GM12874 (cell line): ENCODE measurements around the gene LYPD4.

Source experiments
- TF ChIP-seq, protein P1 (sequence below): IDR thresholded peaks from 2 replicates; pipeline ENCODE4 v1.5.1; 2011; ENCODE audit warnings: low read depth, mild to moderate bottlenecking, control low read depth, low read length, moderate library complexity; ENCODE audit not compliant: insufficient read depth

The LYPD4 gene

DNA sequence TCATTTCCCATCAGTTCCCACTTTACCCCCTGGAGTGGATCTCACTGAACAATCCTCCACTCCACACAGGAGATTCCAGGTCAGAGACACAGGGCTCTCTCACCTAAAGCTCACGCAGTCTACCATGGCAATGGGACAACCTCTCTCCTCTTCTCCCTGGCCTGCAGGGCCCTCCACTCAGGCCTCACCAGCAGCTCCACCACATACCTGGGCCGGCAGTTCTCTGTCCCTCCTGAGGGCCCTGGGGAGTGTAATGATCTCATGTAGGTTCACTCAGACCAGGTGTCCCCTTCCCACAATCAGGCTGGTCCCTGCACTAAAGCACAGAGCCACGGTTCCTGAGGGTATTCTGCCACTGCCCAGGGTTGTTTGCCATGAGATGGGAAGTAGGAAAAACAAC, 32.5 kb downstream of the LYPD4 start:
- TF ChIP-seq, protein P1, sequence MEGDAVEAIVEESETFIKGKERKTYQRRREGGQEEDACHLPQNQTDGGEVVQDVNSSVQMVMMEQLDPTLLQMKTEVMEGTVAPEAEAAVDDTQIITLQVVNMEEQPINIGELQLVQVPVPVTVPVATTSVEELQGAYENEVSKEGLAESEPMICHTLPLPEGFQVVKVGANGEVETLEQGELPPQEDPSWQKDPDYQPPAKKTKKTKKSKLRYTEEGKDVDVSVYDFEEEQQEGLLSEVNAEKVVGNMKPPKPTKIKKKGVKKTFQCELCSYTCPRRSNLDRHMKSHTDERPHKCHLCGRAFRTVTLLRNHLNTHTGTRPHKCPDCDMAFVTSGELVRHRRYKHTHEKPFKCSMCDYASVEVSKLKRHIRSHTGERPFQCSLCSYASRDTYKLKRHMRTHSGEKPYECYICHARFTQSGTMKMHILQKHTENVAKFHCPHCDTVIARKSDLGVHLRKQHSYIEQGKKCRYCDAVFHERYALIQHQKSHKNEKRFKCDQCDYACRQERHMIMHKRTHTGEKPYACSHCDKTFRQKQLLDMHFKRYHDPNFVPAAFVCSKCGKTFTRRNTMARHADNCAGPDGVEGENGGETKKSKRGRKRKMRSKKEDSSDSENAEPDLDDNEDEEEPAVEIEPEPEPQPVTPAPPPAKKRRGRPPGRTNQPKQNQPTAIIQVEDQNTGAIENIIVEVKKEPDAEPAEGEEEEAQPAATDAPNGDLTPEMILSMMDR: no peak

DNA sequence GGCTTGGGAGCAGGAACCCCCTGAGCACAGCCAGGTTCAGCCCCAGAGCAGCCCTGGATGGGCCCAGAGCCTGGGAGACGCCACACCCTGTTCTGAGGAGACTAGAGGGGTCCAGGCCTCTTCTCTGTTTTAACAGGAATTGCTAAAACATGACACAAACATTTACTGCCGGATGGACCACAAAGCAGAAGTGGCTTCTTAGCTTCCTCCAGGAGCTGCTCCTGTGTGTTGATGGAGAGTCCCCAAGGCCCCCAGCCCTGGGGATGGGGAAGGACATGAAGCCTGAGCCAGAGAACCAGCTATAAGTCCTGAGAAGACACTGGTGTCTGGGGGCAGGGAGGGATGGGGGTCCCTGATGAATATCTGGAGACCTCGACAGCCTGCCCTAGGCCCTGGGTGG, 33.4 kb downstream of the LYPD4 start:
- TF ChIP-seq, protein P1: no peak

DNA sequence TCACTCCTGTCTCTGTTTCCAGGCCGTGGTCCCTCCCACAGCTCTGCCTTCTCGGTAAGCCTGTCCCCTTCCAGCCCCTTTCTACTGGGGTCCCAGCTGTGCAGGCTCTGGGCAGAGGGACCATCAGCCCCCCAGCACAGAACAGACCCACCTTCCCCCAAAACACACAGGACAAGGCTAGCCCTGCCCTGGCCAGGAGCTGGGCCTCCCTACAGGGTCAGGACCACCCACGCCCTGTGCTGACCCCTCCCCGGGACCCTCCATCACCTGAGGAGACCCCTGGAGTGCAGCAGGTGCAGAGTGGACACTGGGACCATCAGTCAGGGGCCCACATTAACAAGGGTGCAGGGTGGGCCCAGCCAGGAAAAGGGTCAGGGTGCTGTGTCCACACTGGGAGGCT, 34.2 kb downstream of the LYPD4 start:
- TF ChIP-seq, protein P1: no peak

DNA sequence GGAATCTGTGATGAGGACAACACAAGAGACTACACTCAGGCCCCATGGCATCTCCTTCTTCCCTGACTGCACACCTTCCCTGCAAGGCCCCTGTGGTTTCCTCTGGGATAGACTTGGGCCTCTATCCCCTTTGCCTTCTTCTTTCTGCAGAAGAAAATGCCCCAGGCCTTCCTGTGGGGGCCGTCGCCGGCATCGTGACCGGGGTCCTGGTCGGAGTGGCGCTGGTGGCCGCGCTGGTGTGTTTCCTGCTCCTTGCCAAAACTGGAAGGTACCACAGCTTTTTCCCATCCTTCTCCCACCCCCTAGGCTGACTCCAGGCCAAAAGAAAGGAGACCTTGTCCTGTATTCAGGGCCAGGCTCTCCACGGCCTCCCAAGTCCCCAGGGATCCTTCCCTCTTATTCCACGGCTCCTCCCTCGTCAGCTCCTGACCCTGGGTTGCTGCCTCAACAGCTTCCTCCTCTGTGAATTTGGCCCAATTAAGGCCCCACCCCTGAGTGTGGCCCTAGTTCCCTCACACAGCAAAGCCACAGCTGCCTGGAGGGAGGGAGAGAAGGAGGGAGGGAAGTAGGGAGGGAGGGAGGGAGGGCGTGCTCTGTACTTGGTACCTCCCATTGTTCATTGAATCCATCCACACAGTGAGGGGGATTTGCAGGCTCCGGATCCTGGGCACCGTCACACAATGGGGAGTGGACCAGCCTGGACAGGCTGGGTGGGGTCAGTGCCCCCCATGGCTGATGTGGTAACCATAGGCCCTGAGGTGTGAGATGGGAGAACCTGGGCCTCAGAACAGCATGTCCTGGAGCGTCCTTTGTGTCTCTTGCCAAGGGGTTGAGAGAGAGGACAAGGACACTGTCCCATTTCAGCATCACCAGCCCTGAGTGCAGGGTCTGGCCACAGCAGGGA, 35.6 kb downstream of the LYPD4 start:
- TF ChIP-seq, protein P1: no peak

DNA sequence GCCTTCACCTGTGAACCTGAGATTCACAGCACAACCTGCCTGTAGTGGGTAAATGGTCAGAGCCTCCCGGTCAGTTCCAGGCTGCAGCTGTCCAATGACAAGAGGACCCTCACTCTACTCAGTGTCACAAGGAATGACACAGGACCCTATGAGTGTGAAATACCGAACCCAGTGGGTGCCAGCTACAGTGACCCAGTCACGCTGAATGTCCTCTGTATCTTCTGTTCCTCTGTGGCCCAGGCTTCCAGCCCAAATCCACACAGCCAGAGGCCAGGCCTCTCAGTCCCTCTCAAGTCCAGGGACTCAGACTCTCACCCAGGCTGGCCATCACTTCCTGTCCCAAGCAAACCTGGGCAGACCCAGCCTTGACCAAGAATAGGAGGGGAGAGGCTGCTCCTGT, 37.3 kb downstream of the LYPD4 start:
- TF ChIP-seq, protein P1: no peak

DNA sequence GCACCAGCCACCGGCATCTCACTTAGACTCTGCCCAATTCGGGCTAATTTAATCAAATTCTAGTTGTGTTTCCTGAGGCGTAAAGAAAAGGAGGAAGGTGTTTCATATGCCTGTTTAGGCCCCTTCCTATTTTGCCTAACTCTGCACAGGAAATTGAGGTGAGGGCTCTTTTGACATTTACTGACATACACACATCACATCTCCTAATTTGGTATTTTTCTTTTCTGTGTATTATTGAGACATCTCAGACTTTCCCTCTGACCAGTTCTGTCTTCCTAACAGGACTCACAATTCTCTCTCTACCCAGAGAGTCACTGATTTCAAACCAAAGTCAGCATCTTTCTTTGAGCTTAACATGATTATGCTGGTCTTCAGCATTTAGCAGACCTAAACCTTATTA, 40.1 kb downstream of the LYPD4 start:
- TF ChIP-seq, protein P1: no peak

DNA sequence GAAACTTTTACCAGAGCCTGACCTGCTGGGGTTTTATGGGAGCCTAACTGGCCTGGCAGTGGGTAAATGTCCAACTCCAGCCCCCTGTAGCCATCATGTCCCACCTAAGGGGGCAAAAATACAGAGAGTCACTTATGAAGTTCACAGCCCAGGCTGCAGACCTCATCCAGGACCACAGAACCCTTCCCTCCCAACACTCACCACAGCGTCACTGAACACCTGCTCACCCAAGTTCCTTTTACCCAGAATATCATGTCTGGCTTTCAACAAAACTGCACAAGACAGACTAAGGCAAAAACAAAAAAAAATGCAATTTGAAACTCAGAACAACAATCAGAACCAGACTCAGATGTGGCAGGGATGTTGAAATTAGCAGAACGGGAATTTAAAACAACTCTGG, 41.7 kb downstream of the LYPD4 start:
- TF ChIP-seq, protein P1: no peak
